ENCODE results near the gene CCT5. TPM values are rescaled to one million over a fixed set of nuclear protein-coding genes. Genes with fewer than 3 reads are reported as not detected.
A peak's percentile ranks its signal among the peaks of the same experiment; 100 is the strongest.

Gene CCT5
- total and polyA plus RNA-seq, 12 donors: 54.7 to 247 (median 95.9) TPM

GRCh38 chr5:10286162-10286861 is 36.2 kb downstream of the CCT5 start:
- DNase-seq (no peak), ATAC-seq (peak in 2 of 8 donors; percentile 22 to 54)
- Histone ChIP-seq H3K4me3 (no peak overlapping the region), H3K36me3 (peaks cover 0 to 30% (median 0%) of the 10 kb centered on the region in 9 donors), H3K9me3 (no peaks in the 10 kb centered on the region), H3K27me3 (no peaks in the 10 kb centered on the region), H3K27ac (peak overlapping the region in 1 of 10 donors; percentile 28), H3K4me1 (peaks cover 0 to 25% (median 11%) of the 10 kb centered on the region in 9 donors)
- no peak for TF ChIP-seq CTCF (IDR thresholded peaks at IDR 0.05)
- WGBS, 2 donors: 74 to 80% methylated on average over 6 of the region's 6 CpGs
- intact Hi-C loops (cut with DNase I): loop anchor here in 5 of 10 donors (5.0 to 10.0 kb wide), 4 partner anchors 48 to 338 kb away; no protein-coding TSS in a partner anchor

GRCh38 chr5:10286862-10287227 is 36.8 kb downstream of the CCT5 start:
- no peak for ATAC-seq
- DNase-seq: no peak
- TF ChIP-seq CTCF (IDR thresholded peaks at IDR 0.05): no peak
- intact Hi-C loops (cut with DNase I): loop anchor here in 5 of 10 donors (5.0 to 10.0 kb wide), 4 partner anchors 48 to 338 kb away; no protein-coding TSS in a partner anchor
- Histone ChIP-seq H3K36me3 (peaks cover 0 to 30% (median 0%) of the 10 kb centered on the region in 9 donors), H3K27me3 (no peaks in the 10 kb centered on the region), H3K4me3 (no peak overlapping the region), H3K9me3 (no peaks in the 10 kb centered on the region), H3K27ac (peak overlapping the region in 1 of 10 donors; percentile 28), H3K4me1 (peaks cover 0 to 25% (median 11%) of the 10 kb centered on the region in 9 donors)
- 77% methylated on average over 7 of the region's 7 CpGs for WGBS, 2 donors

GRCh38 chr5:10288592-10289219 is 38.6 kb downstream of the CCT5 start:
- Histone ChIP-seq H3K4me1 (peaks cover 0 to 25% (median 11%) of the 10 kb centered on the region in 9 donors), H3K27me3 (no peaks in the 10 kb centered on the region), H3K36me3 (peaks cover 0 to 30% (median 0%) of the 10 kb centered on the region in 9 donors), H3K4me3 (no peak overlapping the region), H3K27ac (peak overlapping the region in 9 of 10 donors; percentile 60 to 79 (median 72)), H3K9me3 (no peaks in the 10 kb centered on the region)
- 42 to 54% methylated on average over 13 of the region's 13 CpGs for WGBS, 2 donors
- no peak for TF ChIP-seq CTCF (IDR thresholded peaks at IDR 0.05)
- ATAC-seq (peak; percentile 52 to 87 (median 80)), DNase-seq (peak; percentile 48 to 78)
- intact Hi-C loops (cut with DNase I): loop anchor here in 5 of 10 donors (5.0 to 10.0 kb wide), 4 partner anchors 46 to 336 kb away; no protein-coding TSS in a partner anchor

DNA sequence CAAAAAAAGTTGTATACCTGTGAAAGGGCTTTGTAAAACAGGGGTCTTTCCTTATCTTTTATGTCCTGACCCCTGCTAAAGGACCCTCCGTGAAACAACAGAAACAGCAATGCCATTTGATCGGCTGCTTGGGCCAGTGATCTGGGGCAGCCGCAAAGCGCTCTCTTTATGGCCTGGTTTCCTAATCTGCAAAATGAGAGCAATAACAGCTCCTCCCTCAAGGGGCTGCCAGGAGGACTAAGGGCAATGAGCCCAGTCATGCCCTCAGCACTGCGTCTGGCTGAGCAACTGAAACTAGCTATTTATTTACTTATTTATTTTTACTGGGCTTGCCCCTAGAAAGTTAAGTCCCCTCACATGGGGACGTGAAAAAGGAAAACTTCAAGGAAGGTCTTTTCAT is 39.3 kb downstream of the CCT5 start:
- H3K9me3 ChIP-seq: no peaks in the 10 kb centered on the region
- ATAC-seq (peak; percentile 73 to 90 (median 81)), DNase-seq (no peak)
- peak overlapping the region in 9 of 10 donors; percentile 60 to 79 (median 72) for H3K27ac ChIP-seq
- TF ChIP-seq CTCF (IDR thresholded peaks at IDR 0.05): no peak
- no peaks in the 10 kb centered on the region for H3K27me3 ChIP-seq
- H3K36me3 ChIP-seq: peaks cover 0 to 30% (median 0%) of the 10 kb centered on the region in 9 donors
- H3K4me1 ChIP-seq: peaks cover 0 to 25% (median 11%) of the 10 kb centered on the region in 9 donors
- intact Hi-C loops (cut with DNase I): loop anchor here in 5 of 10 donors (5.0 to 10.0 kb wide), 4 partner anchors 45 to 335 kb away; no protein-coding TSS in a partner anchor
- 43 to 51% methylated on average over 6 of the region's 6 CpGs for WGBS, 2 donors
- H3K4me3 ChIP-seq: no peak overlapping the region

Data from heart right ventricle (tissue), 16 donors.